ENCODE results near the gene CACNB2.

GRCh38 chr10:18498998-18499397, 358.8 kb downstream of the CACNB2 start:
- no peak for TF ChIP-seq CTCF (conservative IDR thresholded peaks at IDR 0.05; ENCODE audit: low read depth, low read length)
- TF ChIP-seq EZH2 (IDR thresholded peaks at IDR 0.05; ENCODE audit: borderline replicate concordance, low read depth, low read length, poor library complexity, severe bottlenecking), result no peak
